Adrenal gland (tissue), 12 donors: ENCODE data around the gene UBE2J2. TPM values are rescaled to one million over a fixed set of nuclear protein-coding genes. Genes with fewer than 3 reads are reported as not detected.

ENCODE experiments used
- DNase-seq, 7 donors: peaks; one replicate each; pipeline ENCODE4 v3.0.0-alpha.2; 2019 to 2020
- H3K27ac ChIP-seq, 5 donors: fragments of 200-600 bp; sonication (generic) in 4 of 5; 1 replicate in 3 of 5; 2 replicates in 2 of 5; pipeline versions ENCODE4 v1.5.1 to v1.8.0; 2016 to 2020; ENCODE audit warnings: mild to moderate bottlenecking in 1 of 5
- H3K27me3 ChIP-seq: fragments of 200-600 bp; 2 replicates; pipeline ENCODE4 v1.8.0; 2021
- H3K36me3 ChIP-seq, 2 donors: fragments of 200-600 bp; replicated peaks in 1 of 2; 1 replicate in 1 of 2; 2 replicates in 1 of 2; pipeline versions ENCODE4 v1.5.1 to v1.8.0; 2018 to 2022
- H3K4me1 ChIP-seq, 2 donors: fragments of 200-600 bp; replicated peaks in 1 of 2; 1 replicate in 1 of 2; 2 replicates in 1 of 2; pipeline versions ENCODE4 v1.5.1 to v1.8.0; 2018 to 2021
- H3K4me3 ChIP-seq, 4 donors: fragments of 200-600 bp; sonication (generic) in 3 of 4; one replicate each; pipeline ENCODE4 v1.5.1; 2016 to 2018
- H3K9me3 ChIP-seq, 3 donors: fragments of 200-600 bp; sonication (generic) in 1 of 3; replicated peaks in 1 of 3; 1 replicate in 2 of 3; 2 replicates in 1 of 3; pipeline versions ENCODE4 v1.5.1 to v1.8.0; 2016 to 2021
- POLR2A ChIP-seq, 2 donors: fragments of 450-650 bp; IDR thresholded peaks; one replicate each; pipeline ENCODE4 v1.6.1; 2017; ENCODE audit warnings: antibody characterized with exemption in 2 of 2, mild to moderate bottlenecking in 2 of 2, moderate library complexity in 1 of 2
- WGBS, 4 donors: extraction: QIAGEN DNeasy Blood & Tissue Kit in 2 of 4; methylation state at CpG; one replicate each; pipeline versions ENCODE4 v1.1.5 to v1.1.7; 2013 to 2017; 5-methylcytosine and 5-hydroxymethylcytosine counted together
- intact Hi-C, 2 donors: fragments of 100-400 bp; cut with DNase I; formaldehyde crosslinking; loops; one replicate each; pipeline versions ENCODE4 v1.14.1 to v1.15.0; 2022 to 2023
- polyA plus RNA-seq, 3 donors: library from polyadenylated mRNA; stranded (reverse); fragments of 200-250 nt in 2 of 3; fragments of 350-450 nt in 1 of 3; fragmentation: Illumina TruSeq in 1 of 3; extraction: RNeasy Lipid Tissue Mini Kit (QIAGEN cat#74804) in 1 of 3; gene quantifications; one replicate each; pipeline ENCODE4 v1.2.3, GENCODE V29; 2013 to 2014
- total RNA-seq, 9 donors: library from RNA; depleted of rRNA in 4 of 9; stranded (reverse); fragments of >200 nt in 4 of 9; fragments of 120-200 nt in 1 of 9; fragmentation: NEBNext Ultra II Directional in 1 of 9; extraction: Animal tissue kit (Norgen Biotek cat#: 25700) in 1 of 9; gene quantifications; one replicate each; pipeline versions ENCODE4 v1.1.0 to v1.2.4, GENCODE V29; 2013 to 2023
- TF ChIP-seq, protein P1 (sequence below), 6 experiments: fragments of 450-650 bp in 4 of 6; fragments of 200-600 bp in 2 of 6; sonication (generic) in 1 of 6; IDR thresholded peaks; 1 replicate in 5 of 6; 2 replicates in 1 of 6; pipeline versions ENCODE4 v1.5.1 to v1.8.0; 2016 to 2021; ENCODE audit warnings: antibody characterized with exemption in 6 of 6, mild to moderate bottlenecking in 2 of 6, moderate library complexity in 1 of 6
- donor health status: healthy with polysubstance abuse.
- donor health status: Bipolar disorder and iron deficiency.
- donor health status: DM: yes; HTN: yes; CAD: no.
- donor health status: DM: no; HTN: no; CAD: no.
- donor health status: DM: no; HTN: no; CAD: no.
- donor health status: DM: yes; HTN: yes; CAD: no.

UBE2J2 gene
- total and polyA plus RNA-seq, 12 donors: 30.1 to 74.4 (median 49.8) TPM

DNA sequence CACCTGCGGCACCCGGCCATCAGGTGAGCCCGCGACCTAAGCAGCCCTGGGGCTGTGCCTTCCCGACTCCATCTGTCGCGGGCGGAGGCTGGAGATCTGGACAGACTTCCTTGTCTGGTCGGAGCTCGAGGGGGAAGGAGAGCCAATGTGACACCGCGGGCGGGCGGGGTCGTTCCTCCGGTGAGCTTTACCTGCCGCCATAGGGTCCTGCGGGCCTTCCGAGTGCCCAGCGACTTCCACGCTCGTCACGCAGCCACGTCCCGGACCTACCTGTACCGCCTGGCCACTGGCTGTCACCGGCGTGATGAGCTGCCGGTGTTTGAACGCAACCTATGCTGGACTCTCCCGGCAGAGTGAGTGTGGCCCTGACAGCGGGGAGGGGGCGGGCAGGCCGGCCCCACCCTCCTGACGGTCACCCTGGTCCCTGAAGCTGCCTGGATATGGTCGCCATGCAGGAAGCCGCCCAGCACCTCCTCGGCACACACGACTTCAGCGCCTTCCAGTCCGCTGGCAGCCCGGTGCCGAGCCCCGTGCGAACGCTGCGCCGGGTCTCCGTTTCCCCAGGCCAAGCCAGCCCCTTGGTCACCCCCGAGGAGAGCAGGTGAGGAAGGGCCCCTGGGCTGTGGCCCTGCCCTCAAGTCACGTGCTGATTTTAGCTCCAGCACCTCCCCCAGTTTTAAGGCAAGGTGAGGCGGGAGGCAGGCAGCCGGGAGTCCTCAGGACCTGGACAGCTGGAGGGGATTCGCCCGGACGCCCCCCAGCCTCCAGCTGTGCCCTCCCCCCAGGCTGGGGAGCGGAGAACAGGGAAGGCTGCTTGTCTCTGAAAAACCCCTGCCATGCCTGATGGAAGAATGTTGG is 35.8 kb upstream of the UBE2J2 start:
- H3K9me3 ChIP-seq: no peaks in the 10 kb centered on the region
- no peaks in the 10 kb centered on the region for H3K27me3 ChIP-seq
- intact Hi-C loops: no loop called here
- peaks cover 0 to 46% of the 10 kb centered on the region in 2 donors for H3K36me3 ChIP-seq
- H3K4me3 ChIP-seq: peak overlapping the region in 3 of 4 donors; percentile 78 to 97 (median 87)
- peak overlapping the region in 4 of 5 donors; percentile 79 to 97 (median 96) for H3K27ac ChIP-seq
- TF ChIP-seq, protein P1, sequence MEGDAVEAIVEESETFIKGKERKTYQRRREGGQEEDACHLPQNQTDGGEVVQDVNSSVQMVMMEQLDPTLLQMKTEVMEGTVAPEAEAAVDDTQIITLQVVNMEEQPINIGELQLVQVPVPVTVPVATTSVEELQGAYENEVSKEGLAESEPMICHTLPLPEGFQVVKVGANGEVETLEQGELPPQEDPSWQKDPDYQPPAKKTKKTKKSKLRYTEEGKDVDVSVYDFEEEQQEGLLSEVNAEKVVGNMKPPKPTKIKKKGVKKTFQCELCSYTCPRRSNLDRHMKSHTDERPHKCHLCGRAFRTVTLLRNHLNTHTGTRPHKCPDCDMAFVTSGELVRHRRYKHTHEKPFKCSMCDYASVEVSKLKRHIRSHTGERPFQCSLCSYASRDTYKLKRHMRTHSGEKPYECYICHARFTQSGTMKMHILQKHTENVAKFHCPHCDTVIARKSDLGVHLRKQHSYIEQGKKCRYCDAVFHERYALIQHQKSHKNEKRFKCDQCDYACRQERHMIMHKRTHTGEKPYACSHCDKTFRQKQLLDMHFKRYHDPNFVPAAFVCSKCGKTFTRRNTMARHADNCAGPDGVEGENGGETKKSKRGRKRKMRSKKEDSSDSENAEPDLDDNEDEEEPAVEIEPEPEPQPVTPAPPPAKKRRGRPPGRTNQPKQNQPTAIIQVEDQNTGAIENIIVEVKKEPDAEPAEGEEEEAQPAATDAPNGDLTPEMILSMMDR (IDR thresholded peaks at IDR 0.05): no peak
- no peak for TF ChIP-seq POLR2A (IDR thresholded peaks at IDR 0.05)
- DNase-seq: peak in 2 of 7 donors; percentile 53 to 69
- peaks cover 36 to 38% of the 10 kb centered on the region in 2 donors for H3K4me1 ChIP-seq
- 20 to 45% (median 31%) methylated on average over 23 to 57 of the region's 57 CpGs for WGBS, 4 donors

DNA sequence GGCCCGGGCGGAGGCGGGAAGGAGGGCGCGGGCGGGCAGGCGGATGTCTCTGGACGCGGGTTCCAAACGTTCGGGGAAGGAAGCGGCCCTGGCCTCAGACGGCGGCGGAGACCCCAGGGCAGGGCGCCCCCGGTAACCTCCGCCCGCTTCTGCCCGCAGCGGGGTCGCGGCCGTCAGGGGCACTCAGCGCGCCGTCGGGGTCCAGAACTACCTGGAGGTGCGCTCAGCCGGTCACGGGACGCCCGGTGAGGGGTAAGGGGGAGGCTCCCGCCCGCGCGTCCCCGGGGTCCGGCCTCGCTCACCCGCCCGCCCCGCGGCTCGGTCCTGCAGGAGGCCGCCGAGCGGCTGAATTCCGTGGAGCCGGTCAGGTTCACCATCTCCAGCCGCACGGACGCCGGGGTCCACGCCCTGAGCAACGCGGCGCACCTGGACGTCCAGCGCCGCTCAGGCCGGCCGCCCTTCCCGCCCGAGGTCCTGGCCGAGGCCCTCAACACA is 35.1 kb upstream of the UBE2J2 start:
- 0% methylated on average over 10 to 66 of the region's 66 CpGs; no CpG with 5 or more reads in 1 of the 4 donors for WGBS, 4 donors
- Histone ChIP-seq H3K36me3 (peaks cover 0 to 39% of the 10 kb centered on the region in 2 donors), H3K27ac (peak overlapping the region; percentile 53 to 97 (median 95)), H3K9me3 (no peaks in the 10 kb centered on the region), H3K27me3 (no peaks in the 10 kb centered on the region), H3K4me3 (peak overlapping the region; percentile 62 to 97 (median 82)), H3K4me1 (peaks cover 40 to 45% of the 10 kb centered on the region in 2 donors)
- TF ChIP-seq, protein P1 (IDR thresholded peaks at IDR 0.05): no peak
- no peak for TF ChIP-seq POLR2A (IDR thresholded peaks at IDR 0.05)
- intact Hi-C loops: no loop called here
- DNase-seq: no peak

DNA sequence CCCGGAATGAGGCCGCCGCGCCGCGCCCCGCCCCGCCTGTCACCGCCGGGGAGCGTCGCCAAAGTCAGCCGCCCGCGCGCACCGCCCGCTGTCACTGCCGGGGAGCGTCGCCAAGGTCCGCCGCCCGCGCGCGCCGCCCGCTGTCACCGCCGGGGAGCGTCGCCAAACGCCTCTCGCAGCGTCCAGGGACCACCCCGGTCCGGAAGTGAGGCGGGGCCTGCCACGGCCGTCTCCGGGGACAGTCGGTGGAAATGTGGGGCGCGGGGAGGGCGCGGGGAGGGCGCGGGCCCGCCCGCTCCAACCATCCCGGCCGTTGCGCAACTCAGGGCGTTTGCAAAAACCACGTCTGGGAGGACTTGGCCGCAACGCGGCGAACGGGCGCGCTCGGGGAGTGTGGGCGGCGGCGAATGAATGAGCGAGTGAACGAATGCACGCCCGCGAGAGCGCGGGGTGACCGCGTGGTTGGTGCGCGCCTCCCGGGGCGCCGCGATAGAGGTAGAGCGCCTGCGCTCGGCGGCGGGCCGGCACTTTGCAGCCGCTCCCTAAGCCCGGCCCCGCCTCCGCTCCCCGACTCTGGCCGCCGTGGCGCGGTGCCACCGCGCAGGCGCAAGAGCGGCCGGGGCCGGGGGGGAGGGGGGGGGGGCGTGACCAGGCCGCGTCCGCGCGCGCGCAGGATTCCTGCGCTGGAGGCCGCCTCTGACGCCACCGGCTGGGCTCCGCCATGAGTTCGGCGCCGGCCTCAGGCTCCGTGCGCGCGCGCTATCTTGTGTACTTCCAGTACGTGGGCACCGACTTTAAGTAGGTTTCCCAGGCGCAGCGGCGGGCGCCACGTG is 34.5 kb upstream of the UBE2J2 start, which contains the start of the genes ACAP3 and PUSL1:
Gene ACAP3, minus strand, starts transcription at position 8 of the 833 bp plus-strand sequence. CDS start 115 bp downstream, outside the sequence.
Gene PUSL1, plus strand, starts transcription at position 675 of the 833 bp plus-strand sequence. Its CDS starts 47 bp downstream, at position 722.
- Histone ChIP-seq H3K9me3 (no peaks in the 10 kb centered on the region), H3K4me3 (peak within 1 kb of the TSS; percentile 62 to 97 (median 82)), H3K4me1 (peaks cover 40 to 45% of the 10 kb centered on the region in 2 donors), H3K36me3 (peaks cover 0 to 32% of the 10 kb centered on the region in 2 donors), H3K27me3 (no peaks in the 10 kb centered on the region), H3K27ac (peak within 1 kb of the TSS; percentile 79 to 97 (median 95))
- intact Hi-C loops: no loop called here
- 1% methylated on average over 105 to 122 of the region's 131 CpGs; no CpG with 5 or more reads in 2 of the 4 donors for WGBS, 4 donors
- DNase-seq: peak; percentile 85 to 93 (median 89)
- TF ChIP-seq, protein P1 (IDR thresholded peaks at IDR 0.05): peak in 2 of 6 experiments; percentile 13 to 16
- TF ChIP-seq POLR2A (IDR thresholded peaks at IDR 0.05): peak in 1 of 2 donors; percentile 53
